Measurements from ENCODE around the gene MYB. TPM values are rescaled to one million over a fixed set of nuclear protein-coding genes. Genes with fewer than 3 reads are reported as not detected.

MYB gene
- total and polyA plus RNA-seq, 2 experiments from 2014 or later = 4.2 to 7.9 TPM

GRCh38 chr6:135195522-135195921, 14.4 kb downstream of the MYB start:
- H3K27ac ChIP-seq (ENCODE audit: low read depth) = no peak overlapping the region
- no peaks in the 10 kb centered on the region for H3K9me2 ChIP-seq (ENCODE audit: insufficient read depth)
- no peak overlapping the region for H3K4me2 ChIP-seq
- H2AFZ ChIP-seq = no peak overlapping the region
- no peak; the same call in 2 of the 3 replicates for ATAC-seq
- peaks cover 13% of the 10 kb centered on the region; the same call in 1 of the 2 replicates for H3K36me3 ChIP-seq (ENCODE audit: insufficient read depth)
- Mint-ChIP-seq H3K27me3 (ENCODE audit: insufficient read depth, low read depth, poor library complexity) (no peaks in the 10 kb centered on the region), H3K4me1 (peaks cover 10% of the 10 kb centered on the region), H3K27ac (peak overlapping the region; percentile 14; the same call in 1 of the 2 replicates), H3K4me3 (no peak overlapping the region), H3K9me3 (no peaks in the 10 kb centered on the region), H3K36me3 (ENCODE audit: low read depth) (peaks cover 23% of the 10 kb centered on the region)
- no peak overlapping the region for H3K4me3 ChIP-seq
- no peaks in the 10 kb centered on the region for H3K79me2 ChIP-seq (replicated peaks; ENCODE audit: insufficient read depth)
- peak; percentile 36 for DNase-seq (ENCODE audit: low spot score)
- no peaks in the 10 kb centered on the region for H3K4me1 ChIP-seq (ENCODE audit: insufficient read depth)
- no peaks in the 10 kb centered on the region for H4K20me1 ChIP-seq (replicated peaks; ENCODE audit: insufficient read depth)
- H3K27me3 ChIP-seq (ENCODE audit: insufficient read depth) = no peaks in the 10 kb centered on the region
- TF ChIP-seq EZH2phosphoT487 (IDR thresholded peaks at IDR 0.05; ENCODE audit: unreplicated experiment) = no peak
- TF ChIP-seq NANOG (IDR thresholded peaks at IDR 0.05; ENCODE audit: borderline replicate concordance) = no peak
- no peak for TF ChIP-seq JUNB (IDR thresholded peaks at IDR 0.05; ENCODE audit: unreplicated experiment)
- TF ChIP-seq CREB1 (CRISPR knock-in tag; IDR thresholded peaks at IDR 0.05; ENCODE audit: low read depth) = no peak
- TF ChIP-seq ZNF331 (CRISPR knock-in tag; IDR thresholded peaks at IDR 0.05; ENCODE audit: low read depth) = no peak
- TF ChIP-seq, protein P1, sequence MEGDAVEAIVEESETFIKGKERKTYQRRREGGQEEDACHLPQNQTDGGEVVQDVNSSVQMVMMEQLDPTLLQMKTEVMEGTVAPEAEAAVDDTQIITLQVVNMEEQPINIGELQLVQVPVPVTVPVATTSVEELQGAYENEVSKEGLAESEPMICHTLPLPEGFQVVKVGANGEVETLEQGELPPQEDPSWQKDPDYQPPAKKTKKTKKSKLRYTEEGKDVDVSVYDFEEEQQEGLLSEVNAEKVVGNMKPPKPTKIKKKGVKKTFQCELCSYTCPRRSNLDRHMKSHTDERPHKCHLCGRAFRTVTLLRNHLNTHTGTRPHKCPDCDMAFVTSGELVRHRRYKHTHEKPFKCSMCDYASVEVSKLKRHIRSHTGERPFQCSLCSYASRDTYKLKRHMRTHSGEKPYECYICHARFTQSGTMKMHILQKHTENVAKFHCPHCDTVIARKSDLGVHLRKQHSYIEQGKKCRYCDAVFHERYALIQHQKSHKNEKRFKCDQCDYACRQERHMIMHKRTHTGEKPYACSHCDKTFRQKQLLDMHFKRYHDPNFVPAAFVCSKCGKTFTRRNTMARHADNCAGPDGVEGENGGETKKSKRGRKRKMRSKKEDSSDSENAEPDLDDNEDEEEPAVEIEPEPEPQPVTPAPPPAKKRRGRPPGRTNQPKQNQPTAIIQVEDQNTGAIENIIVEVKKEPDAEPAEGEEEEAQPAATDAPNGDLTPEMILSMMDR (conservative IDR thresholded peaks at IDR 0.05; ENCODE audit: low read depth in 2 of 2) = no peak
- TF ChIP-seq POLR2AphosphoS5 (IDR thresholded peaks at IDR 0.05; ENCODE audit: low read depth) = no peak
- TF ChIP-seq EZH2 (IDR thresholded peaks at IDR 0.05; ENCODE audit: low read depth, unreplicated experiment) = no peak
- TF ChIP-seq, protein P2, sequence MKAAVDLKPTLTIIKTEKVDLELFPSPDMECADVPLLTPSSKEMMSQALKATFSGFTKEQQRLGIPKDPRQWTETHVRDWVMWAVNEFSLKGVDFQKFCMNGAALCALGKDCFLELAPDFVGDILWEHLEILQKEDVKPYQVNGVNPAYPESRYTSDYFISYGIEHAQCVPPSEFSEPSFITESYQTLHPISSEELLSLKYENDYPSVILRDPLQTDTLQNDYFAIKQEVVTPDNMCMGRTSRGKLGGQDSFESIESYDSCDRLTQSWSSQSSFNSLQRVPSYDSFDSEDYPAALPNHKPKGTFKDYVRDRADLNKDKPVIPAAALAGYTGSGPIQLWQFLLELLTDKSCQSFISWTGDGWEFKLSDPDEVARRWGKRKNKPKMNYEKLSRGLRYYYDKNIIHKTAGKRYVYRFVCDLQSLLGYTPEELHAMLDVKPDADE (IDR thresholded peaks at IDR 0.05) = no peak
- TF ChIP-seq, protein P3, sequence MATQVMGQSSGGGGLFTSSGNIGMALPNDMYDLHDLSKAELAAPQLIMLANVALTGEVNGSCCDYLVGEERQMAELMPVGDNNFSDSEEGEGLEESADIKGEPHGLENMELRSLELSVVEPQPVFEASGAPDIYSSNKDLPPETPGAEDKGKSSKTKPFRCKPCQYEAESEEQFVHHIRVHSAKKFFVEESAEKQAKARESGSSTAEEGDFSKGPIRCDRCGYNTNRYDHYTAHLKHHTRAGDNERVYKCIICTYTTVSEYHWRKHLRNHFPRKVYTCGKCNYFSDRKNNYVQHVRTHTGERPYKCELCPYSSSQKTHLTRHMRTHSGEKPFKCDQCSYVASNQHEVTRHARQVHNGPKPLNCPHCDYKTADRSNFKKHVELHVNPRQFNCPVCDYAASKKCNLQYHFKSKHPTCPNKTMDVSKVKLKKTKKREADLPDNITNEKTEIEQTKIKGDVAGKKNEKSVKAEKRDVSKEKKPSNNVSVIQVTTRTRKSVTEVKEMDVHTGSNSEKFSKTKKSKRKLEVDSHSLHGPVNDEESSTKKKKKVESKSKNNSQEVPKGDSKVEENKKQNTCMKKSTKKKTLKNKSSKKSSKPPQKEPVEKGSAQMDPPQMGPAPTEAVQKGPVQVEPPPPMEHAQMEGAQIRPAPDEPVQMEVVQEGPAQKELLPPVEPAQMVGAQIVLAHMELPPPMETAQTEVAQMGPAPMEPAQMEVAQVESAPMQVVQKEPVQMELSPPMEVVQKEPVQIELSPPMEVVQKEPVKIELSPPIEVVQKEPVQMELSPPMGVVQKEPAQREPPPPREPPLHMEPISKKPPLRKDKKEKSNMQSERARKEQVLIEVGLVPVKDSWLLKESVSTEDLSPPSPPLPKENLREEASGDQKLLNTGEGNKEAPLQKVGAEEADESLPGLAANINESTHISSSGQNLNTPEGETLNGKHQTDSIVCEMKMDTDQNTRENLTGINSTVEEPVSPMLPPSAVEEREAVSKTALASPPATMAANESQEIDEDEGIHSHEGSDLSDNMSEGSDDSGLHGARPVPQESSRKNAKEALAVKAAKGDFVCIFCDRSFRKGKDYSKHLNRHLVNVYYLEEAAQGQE (IDR thresholded peaks at IDR 0.05; ENCODE audit: unreplicated experiment) = no peak
- no peak for TF ChIP-seq STAT1 (IDR thresholded peaks at IDR 0.05; ENCODE audit: unreplicated experiment)
- no peak for TF ChIP-seq ZNF114 (CRISPR knock-in tag; IDR thresholded peaks at IDR 0.05)
- TF ChIP-seq ZNF462 (CRISPR knock-in tag; IDR thresholded peaks at IDR 0.05) = no peak
- H3F3A ChIP-seq (replicated peaks; ENCODE audit: low read depth) = 0 out of 2 replicates have a peak, but pooled peaks cover 2% of the 10 kb centered on the region

Data from GM23338 (cell line).